Dedifferentiated amniotic fluid mesenchymal stem cell (primary cell): ENCODE results near the gene CTNNA2.

Experiments used
- DNase-seq: peaks from one replicate; pipeline ENCODE4 v3.0.0-alpha.2; 2016; ENCODE audit errors: extremely low spot score

CTNNA2 gene

GRCh38 chr2:79981316-79981715, 468.5 kb downstream of the CTNNA2 start:
- DNase-seq, result no peak

GRCh38 chr2:79982445-79982844, 469.6 kb downstream of the CTNNA2 start:
- no peak for DNase-seq

GRCh38 chr2:79984476-79984875, 471.6 kb downstream of the CTNNA2 start:
- no peak for DNase-seq

- no peak for DNase-seq
These were observed 472.3 kb downstream of the CTNNA2 start for GRCh38 chr2:79985145-79985544.

GRCh38 chr2:79985571-79985970, 472.7 kb downstream of the CTNNA2 start:
- DNase-seq, result no peak

- DNase-seq, result no peak
These were observed 480.3 kb downstream of the CTNNA2 start for GRCh38 chr2:79993144-79993543.

- no peak for DNase-seq
These were observed 481.3 kb downstream of the CTNNA2 start for GRCh38 chr2:79994161-79994560.

- no peak for DNase-seq
These were observed 482.1 kb downstream of the CTNNA2 start for GRCh38 chr2:79994965-79995364.

- no peak for DNase-seq
These were observed 483.9 kb downstream of the CTNNA2 start for GRCh38 chr2:79996709-79997108.

- DNase-seq, result peak; percentile 74
These were observed 488.9 kb downstream of the CTNNA2 start for GRCh38 chr2:80001701-80002101.

GRCh38 chr2:80002112-80002511, 489.3 kb downstream of the CTNNA2 start:
- DNase-seq, result no peak

- DNase-seq, result no peak
These were observed 489.8 kb downstream of the CTNNA2 start for GRCh38 chr2:80002568-80003157.

GRCh38 chr2:80007777-80008503, 495.1 kb downstream of the CTNNA2 start:
- DNase-seq, result no peak

GRCh38 chr2:80008596-80008995, 495.7 kb downstream of the CTNNA2 start:
- DNase-seq, result no peak

GRCh38 chr2:80009211-80009610, 496.4 kb downstream of the CTNNA2 start:
- DNase-seq, result no peak

GRCh38 chr2:80012061-80012460, 499.2 kb downstream of the CTNNA2 start:
- DNase-seq, result no peak

GRCh38 chr2:80014637-80015036, 501.8 kb downstream of the CTNNA2 start:
- peak; percentile 43 for DNase-seq

GRCh38 chr2:80016171-80016570, 503.3 kb downstream of the CTNNA2 start:
- no peak for DNase-seq

- no peak for DNase-seq
These were observed 507.0 kb downstream of the CTNNA2 start for GRCh38 chr2:80019571-80020460.

GRCh38 chr2:80022018-80022417, 509.2 kb downstream of the CTNNA2 start:
- no peak for DNase-seq

GRCh38 chr2:80026040-80026729, 513.3 kb downstream of the CTNNA2 start:
- DNase-seq, result no peak

GRCh38 chr2:80028051-80028450, 515.2 kb downstream of the CTNNA2 start:
- no peak for DNase-seq
